Lower lobe of right lung (tissue), 2 donors: ENCODE data around the gene SLC39A7. TPM values are rescaled to one million over a fixed set of nuclear protein-coding genes. Genes with fewer than 3 reads are reported as not detected.
A peak's percentile ranks its signal among the peaks of the same experiment; 100 is the strongest.

Experiments
- ATAC-seq, 2 donors: fragments of 200-7000 bp; cut with Tn5 transposase; one replicate each; pipeline ENCODE4 v1.9.1; 2020 to 2022; ENCODE audit warnings: mild to moderate bottlenecking in 2 of 2, moderate library complexity in 2 of 2
- DNase-seq: peaks from one replicate; pipeline ENCODE4 v3.0.0-alpha.2; 2020
- H3K27ac ChIP-seq: fragments of 200-600 bp; one replicate; pipeline ENCODE4 v1.8.0; 2022
- H3K27me3 ChIP-seq: fragments of 200-600 bp; one replicate; pipeline ENCODE4 v1.8.0; 2022; ENCODE audit warnings: low read depth
- H3K36me3 ChIP-seq: fragments of 200-600 bp; one replicate; pipeline ENCODE4 v1.8.0; 2022; ENCODE audit warnings: mild to moderate bottlenecking
- H3K4me1 ChIP-seq: fragments of 200-600 bp; one replicate; pipeline ENCODE4 v1.8.0; 2022
- H3K4me3 ChIP-seq: fragments of 200-600 bp; one replicate; pipeline ENCODE4 v1.8.0; 2022; ENCODE audit warnings: mild to moderate bottlenecking
- H3K9me3 ChIP-seq: fragments of 200-600 bp; one replicate; pipeline ENCODE4 v1.8.0; 2022
- CTCF ChIP-seq: fragments of 200-600 bp; IDR thresholded peaks from one replicate; pipeline ENCODE4 v1.8.0; 2022; ENCODE audit warnings: antibody characterized with exemption, mild to moderate bottlenecking
- intact Hi-C: fragments of 100-400 bp; cut with DNase I; formaldehyde crosslinking; loops from one replicate; pipeline ENCODE4 v1.11.0; 2022
- total RNA-seq: library from RNA; stranded (reverse); fragmentation: NEBNext Ultra II Directional; extraction: Animal tissue kit (Norgen Biotek cat#: 25700); gene quantifications from one replicate; pipeline ENCODE4 v1.2.1, GENCODE V29; 2021
- donor health status: DM: no; HTN: yes; CAD: no; lungs with severe emphysema.

SLC39A7 gene
- total RNA-seq, 1 donor from 2014 or later = 76.0 TPM

GRCh38 chr6:33160096-33160495 lies 40.6 kb upstream of the SLC39A7 start:
- no peak for ATAC-seq
- H3K4me3 ChIP-seq = no peak overlapping the region
- H3K4me1 ChIP-seq = peaks cover 16% of the 10 kb centered on the region
- no peak overlapping the region for H3K27ac ChIP-seq
- H3K36me3 ChIP-seq = no peaks in the 10 kb centered on the region
- no peak for TF ChIP-seq CTCF
- no peak for DNase-seq
- no peaks in the 10 kb centered on the region for H3K9me3 ChIP-seq
- intact Hi-C loops = no loop called here
- H3K27me3 ChIP-seq = no peaks in the 10 kb centered on the region

DNA sequence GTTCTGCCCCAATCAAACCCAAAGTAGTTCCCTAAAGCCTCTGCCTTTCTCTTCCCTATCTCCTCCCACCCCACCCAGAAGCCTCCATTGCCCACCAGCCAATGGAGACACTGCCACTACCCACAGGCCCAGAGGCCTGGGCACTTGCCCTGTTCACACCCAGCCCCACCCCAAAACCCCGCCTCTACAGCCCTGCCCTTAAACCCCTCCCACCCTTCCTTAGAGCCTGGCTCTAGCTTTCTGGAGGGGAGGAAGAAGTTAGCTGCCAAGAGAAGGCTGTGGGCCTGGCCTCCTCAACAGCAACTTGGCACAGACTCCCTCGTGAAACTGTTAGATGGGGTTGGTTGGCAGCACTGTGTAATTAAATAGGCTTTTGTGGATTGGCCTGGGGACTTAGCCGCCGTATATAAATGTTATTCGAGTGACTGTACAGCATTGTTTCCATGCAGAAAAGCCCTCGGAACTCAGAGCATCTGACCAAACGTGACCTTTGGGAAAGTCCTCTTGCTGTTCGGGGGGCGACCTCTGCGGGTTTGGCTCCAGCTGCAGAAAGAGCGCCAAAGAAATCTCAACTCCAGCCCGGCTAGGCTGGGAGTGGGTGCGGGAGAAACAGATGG lies 39.8 kb upstream of the SLC39A7 start:
- no peak for TF ChIP-seq CTCF
- Histone ChIP-seq H3K4me1 (peaks cover 16% of the 10 kb centered on the region), H3K27ac (peak overlapping the region; percentile 42), H3K36me3 (no peaks in the 10 kb centered on the region), H3K27me3 (no peaks in the 10 kb centered on the region), H3K4me3 (peak overlapping the region; percentile 58), H3K9me3 (no peaks in the 10 kb centered on the region)
- ATAC-seq = peak; percentile 77 to 81
- DNase-seq = peak; percentile 74
- intact Hi-C loops = no loop called here

DNA sequence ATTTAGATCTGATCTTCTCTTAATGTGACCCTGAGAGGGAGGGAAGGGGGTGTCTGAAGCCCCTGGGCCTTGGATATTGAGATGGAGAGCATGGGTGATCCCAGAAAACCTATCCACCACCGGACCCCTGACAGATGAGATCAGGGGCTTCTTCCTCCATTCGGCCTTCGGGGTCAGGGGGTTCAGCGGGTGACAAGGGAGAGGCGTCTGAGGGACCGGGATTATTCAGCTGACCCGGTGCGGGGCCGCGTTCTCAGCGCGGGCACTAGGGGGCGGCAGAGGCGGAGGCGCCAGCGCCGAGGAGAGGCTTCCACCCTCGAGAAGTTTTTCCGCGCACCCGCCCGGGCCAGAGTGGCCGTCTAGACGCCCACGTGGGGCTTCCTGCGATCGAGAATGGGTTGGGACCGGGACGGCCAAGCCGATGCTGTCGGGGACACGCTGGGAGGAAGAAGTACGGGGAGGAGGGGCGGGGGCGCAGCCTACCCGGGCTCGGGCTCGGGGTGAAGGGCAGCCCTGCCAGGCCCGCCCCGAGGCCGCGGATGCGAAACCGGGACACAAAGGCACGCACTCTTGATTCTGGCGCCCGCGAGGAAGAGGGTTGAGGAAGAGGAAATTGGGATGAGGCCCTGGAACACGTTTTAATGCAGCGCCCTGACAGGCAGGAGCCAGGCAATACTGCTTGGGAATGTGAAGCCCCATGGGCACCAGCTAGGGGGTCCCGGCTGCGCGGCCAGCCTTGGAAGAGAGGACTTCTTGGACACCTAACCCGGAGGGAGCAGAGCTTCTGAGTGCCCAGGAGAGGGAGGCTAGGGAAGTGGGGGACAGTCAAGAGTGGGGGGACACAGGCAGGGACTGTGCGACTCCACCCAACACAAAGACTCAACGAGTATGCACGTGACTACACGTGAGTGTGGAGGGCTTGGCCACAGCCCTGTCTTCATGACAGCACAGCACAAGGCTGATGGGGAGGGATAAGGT lies 39.0 kb upstream of the SLC39A7 start:
- Histone ChIP-seq H3K9me3 (no peaks in the 10 kb centered on the region), H3K27ac (peak overlapping the region; percentile 42)

DNA sequence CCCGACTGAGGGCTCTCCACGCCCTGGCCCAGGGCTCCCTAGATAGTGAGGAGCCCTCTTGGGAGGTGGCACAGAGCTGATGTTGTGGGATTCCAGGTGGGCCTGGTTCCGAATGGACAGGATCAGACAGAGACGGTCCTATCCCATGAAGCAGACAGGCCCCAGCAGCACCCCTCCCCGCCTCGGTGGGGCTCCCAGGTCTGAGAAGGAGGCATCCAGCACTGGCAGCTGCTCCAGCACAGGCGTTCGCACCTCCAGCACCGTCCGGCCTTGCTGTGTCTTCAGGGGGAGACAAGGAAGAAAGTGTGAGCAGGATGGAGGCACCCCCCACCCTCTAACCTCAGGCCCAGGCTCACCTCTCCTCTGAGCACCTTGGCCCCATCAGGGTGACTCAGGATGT lies 37.1 kb upstream of the SLC39A7 start:
- DNase-seq (no peak), ATAC-seq (no peak)
- Histone ChIP-seq H3K4me1 (peaks cover 16% of the 10 kb centered on the region), H3K36me3 (no peaks in the 10 kb centered on the region), H3K27me3 (no peaks in the 10 kb centered on the region), H3K9me3 (no peaks in the 10 kb centered on the region), H3K27ac (no peak overlapping the region), H3K4me3 (no peak overlapping the region)
- no peak for TF ChIP-seq CTCF
- intact Hi-C loops = no loop called here

More for the DNA sequence above, 39.0 kb upstream of the SLC39A7 start:
- DNase-seq (peak; percentile 90), ATAC-seq (peak; percentile 95 to 96)
- Histone ChIP-seq H3K27me3 (no peaks in the 10 kb centered on the region), H3K4me1 (peaks cover 16% of the 10 kb centered on the region), H3K36me3 (no peaks in the 10 kb centered on the region), H3K4me3 (peak overlapping the region; percentile 58)
- intact Hi-C loops = no loop called here
- peak; percentile 94 for TF ChIP-seq CTCF

DNA sequence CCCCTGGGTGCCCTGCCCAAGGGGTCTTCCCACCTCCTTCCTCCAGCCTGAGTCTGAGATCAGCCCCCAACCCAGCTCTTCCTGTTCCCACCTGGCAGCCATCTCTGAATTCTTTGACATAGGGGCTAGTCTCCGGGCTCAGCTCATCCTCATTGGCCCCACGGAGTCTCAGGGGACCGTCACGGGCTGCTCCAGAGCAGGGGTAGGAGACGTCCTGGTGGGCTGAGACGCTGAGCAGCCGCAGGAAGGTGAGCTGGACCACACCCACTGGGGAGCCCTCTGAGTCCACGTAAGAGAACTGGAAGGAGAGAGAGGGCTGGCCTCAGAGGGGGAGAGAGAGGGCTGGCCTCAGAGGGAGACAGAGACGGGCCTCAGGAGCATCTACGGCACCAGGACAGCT lies 36.5 kb upstream of the SLC39A7 start:
- Histone ChIP-seq H3K36me3 (no peaks in the 10 kb centered on the region), H3K27ac (no peak overlapping the region), H3K27me3 (no peaks in the 10 kb centered on the region), H3K4me3 (no peak overlapping the region), H3K4me1 (peaks cover 16% of the 10 kb centered on the region), H3K9me3 (no peaks in the 10 kb centered on the region)
- TF ChIP-seq CTCF = no peak
- ATAC-seq (no peak), DNase-seq (no peak)
- intact Hi-C loops = no loop called here
